Vein endothelial cell (primary cell): ENCODE measurements around the gene PNO1. TPM values are rescaled to one million over a fixed set of nuclear protein-coding genes. Genes with fewer than 3 reads are reported as not detected.

Experiments used
- total RNA-seq: library from RNA; depleted of rRNA; stranded (reverse); fragments of >200 nt; gene quantifications from 2 replicates; pipeline ENCODE4 v1.2.3, GENCODE V29; 2012

The PNO1 gene
- total RNA-seq, result 17.0 and 23.2 TPM in 2 replicates

DNA sequence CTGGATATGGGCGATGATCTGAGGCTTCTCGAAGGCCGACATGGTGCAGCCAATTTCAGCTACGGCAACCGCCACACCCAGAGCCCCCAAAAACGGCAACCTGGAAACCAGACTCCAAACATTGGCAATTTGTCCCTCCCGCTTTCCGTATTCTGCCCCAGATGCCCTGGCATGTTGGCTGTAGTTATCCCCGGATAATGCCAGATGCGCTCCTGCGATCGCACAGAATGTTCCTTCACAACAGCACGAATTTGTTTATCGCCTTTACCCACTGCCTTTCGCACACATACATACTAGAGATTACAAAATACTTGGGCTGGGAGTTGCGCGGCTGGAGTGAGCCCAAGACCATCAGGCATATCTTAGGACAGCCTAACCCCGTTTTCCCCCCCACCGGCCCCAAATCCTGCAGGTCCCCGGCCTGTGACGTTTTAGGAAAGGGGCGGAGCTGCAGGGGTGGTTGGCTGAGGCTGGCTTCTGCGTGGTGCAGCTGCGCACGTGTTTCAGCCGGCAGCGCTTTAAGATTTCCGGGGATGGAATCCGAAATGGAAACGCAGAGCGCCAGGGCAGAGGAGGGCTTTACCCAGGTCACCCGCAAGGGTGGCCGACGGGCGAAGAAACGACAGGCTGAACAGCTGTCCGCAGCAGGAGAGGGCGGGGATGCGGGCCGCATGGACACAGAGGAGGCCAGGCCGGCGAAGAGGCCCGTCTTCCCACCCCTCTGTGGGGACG is at the start of gene PNO1:
Gene PNO1, plus strand, starts transcription at position 487 of the 732 bp plus-strand sequence. Its CDS starts 47 bp downstream, at position 534.

Other genes starting within 250 kb of the PNO1 start
- gene C1D, start 94.9 kb upstream of the PNO1 start, total RNA-seq, result 20.3 and 35.1 TPM in 2 replicates
- gene PPP3R1, start 94.6 kb downstream of the PNO1 start, total RNA-seq, result 27.1 and 35.8 TPM in 2 replicates
- 46.4 and 48.7 TPM in 2 replicates for gene CNRIP1, start 162.1 kb downstream of the PNO1 start, total RNA-seq
- gene PLEK, start 207.4 kb downstream of the PNO1 start, total RNA-seq, result under 0.01 and 0.10 TPM in 2 replicates